Measurements from ENCODE around the gene SCAMP2.

- TF ChIP-seq CTCF (conservative IDR thresholded peaks at IDR 0.05) (no peak), ZFX (IDR thresholded peaks at IDR 0.05) (no peak)
These were observed 56.4 kb downstream of the SCAMP2 start for GRCh38 chr15:74816624-74817369.
